Endothelial cell of umbilical vein (primary cell): Measurements from ENCODE around the gene CDX2. TPM values are rescaled to one million over a fixed set of nuclear protein-coding genes. Genes with fewer than 3 reads are reported as not detected.
"Not testable (repeated sequence)": the region's sequence is repeated elsewhere in the genome, so short reads cannot be mapped to it uniquely, and the experiment has no call there.

Experiments used
- BruUV-seq: library from RNA; stranded (reverse); fragments of 400-500 nt; replicated peaks from 2 replicates; lab custom pipeline; 2021; lab: Mats Ljungman, UMichigan
- CTCF ChIA-PET: fragments of 300-600, 350-600 bp; sonication (Branson Sonifier 250); formaldehyde crosslinking; loops from one replicate; lab custom pipeline; 2021; ENCODE audit warnings: antibody characterized with exemption, inconsistent platforms; lab: Charles Lee
- POLR2A ChIA-PET: fragments of 300-600, 350-600 bp; sonication (Branson Sonifier 250); formaldehyde crosslinking; loops from one replicate; lab custom pipeline; 2021; ENCODE audit warnings: antibody characterized with exemption, inconsistent platforms; lab: Charles Lee
- DNase-seq: peaks from one replicate; pipeline ENCODE4 v3.0.0-alpha.2; 2011; ENCODE audit warnings: low read depth, low spot score
- FAIRE-seq: peaks from 2 replicates; lab custom pipeline; 2011; peaks lifted over from hg19 to GRCh38; lab: Jason Lieb, UNC
- H2AFZ ChIP-seq: 2 replicates; pipeline ENCODE4 v1.6.0; 2012; ENCODE audit warnings: low read depth, low read length, control low read depth, inconsistent platforms
- H3K27ac ChIP-seq: 2 replicates; pipeline ENCODE4 v1.5.1; 2011; ENCODE audit warnings: low read depth, mild to moderate bottlenecking, control low read depth, low read length, moderate library complexity; ENCODE audit not compliant: insufficient read depth
- H3K27me3 ChIP-seq, 2 experiments: 2 replicates each; pipeline versions ENCODE4 v1.6.0 to v1.6.1; 2011; ENCODE audit warnings: low read length in 2 of 2, mixed read lengths in 1 of 2; ENCODE audit not compliant: control insufficient read depth in 2 of 2, insufficient read depth in 2 of 2
- H3K36me3 ChIP-seq, 2 experiments: 2 replicates in 1 of 2; 3 replicates in 1 of 2; pipeline ENCODE4 v1.5.1; 2011; ENCODE audit warnings: low read length in 2 of 2, mild to moderate bottlenecking in 1 of 2, moderate library complexity in 1 of 2; ENCODE audit not compliant: control insufficient read depth in 2 of 2, insufficient read depth in 2 of 2; ENCODE audit errors: extremely low read depth in 1 of 2
- H3K4me1 ChIP-seq: 3 replicates; pipeline ENCODE4 v1.5.1; 2011; ENCODE audit warnings: mild to moderate bottlenecking, low read length; ENCODE audit not compliant: control insufficient read depth, insufficient read depth; ENCODE audit errors: extremely low read depth
- H3K4me2 ChIP-seq: 2 replicates; pipeline ENCODE4 v1.6.1; 2011; ENCODE audit warnings: low read length, control low read depth, mixed read lengths; ENCODE audit not compliant: insufficient read depth
- H3K4me3 ChIP-seq, 3 experiments: fragments of 200-600 bp in 1 of 3; sonication (generic), shearing (Covaris generic) in 1 of 3; replicated peaks in 1 of 3; 2 replicates each; pipeline ENCODE4 v1.5.1; 2011 to 2016; ENCODE audit warnings: control low read depth in 3 of 3, low read length in 3 of 3, mild to moderate bottlenecking in 2 of 3, inconsistent platforms in 1 of 3, low read depth in 1 of 3, moderate library complexity in 1 of 3; ENCODE audit not compliant: insufficient read depth in 1 of 3
- H3K79me2 ChIP-seq: 2 replicates; pipeline ENCODE4 v1.6.0; 2012; ENCODE audit warnings: low read length, inconsistent platforms; ENCODE audit not compliant: control insufficient read depth, insufficient read depth
- H3K9ac ChIP-seq: replicated peaks from 2 replicates; pipeline ENCODE3; 2011; ENCODE audit warnings: low read length, control low read depth; ENCODE audit not compliant: insufficient read depth; ENCODE audit errors: extremely low read depth
- H3K9me1 ChIP-seq: replicated peaks from 3 replicates; pipeline ENCODE4 v1.6.0; 2011; ENCODE audit warnings: mild to moderate bottlenecking, low read length; ENCODE audit not compliant: control insufficient read depth, insufficient read depth; ENCODE audit errors: extremely low read depth
- H3K9me3 ChIP-seq: replicated peaks from 2 replicates; pipeline ENCODE4 v1.5.1; 2012; ENCODE audit warnings: low read length, inconsistent platforms; ENCODE audit not compliant: control insufficient read depth, insufficient read depth
- H4K20me1 ChIP-seq: replicated peaks from 2 replicates; pipeline ENCODE3; 2011; ENCODE audit warnings: mild to moderate bottlenecking, low read length; ENCODE audit not compliant: control insufficient read depth, insufficient read depth; ENCODE audit errors: extremely low read depth
- EZH2 ChIP-seq: IDR thresholded peaks from 2 replicates; pipeline ENCODE4 v1.6.1; 2012; ENCODE audit warnings: borderline replicate concordance, low read depth, mild to moderate bottlenecking, moderate library complexity, low read length, inconsistent platforms; ENCODE audit not compliant: severe bottlenecking
- FOS ChIP-seq: IDR thresholded peaks from 2 replicates; pipeline ENCODE4 v1.6.1; 2011; ENCODE audit warnings: mild to moderate bottlenecking, low read length, moderate library complexity, borderline replicate concordance; ENCODE audit not compliant: insufficient read depth
- GATA2 ChIP-seq: IDR thresholded peaks from 2 replicates; pipeline ENCODE4 v1.7.0; 2011; ENCODE audit warnings: low read depth, mild to moderate bottlenecking, moderate library complexity, mixed read lengths, low read length; ENCODE audit not compliant: insufficient read length, insufficient read depth
- JUN ChIP-seq: IDR thresholded peaks from 2 replicates; pipeline ENCODE4 v1.6.1; 2011; ENCODE audit warnings: borderline replicate concordance, low read depth; ENCODE audit not compliant: insufficient read length, insufficient read depth
- MYC ChIP-seq: IDR thresholded peaks from one replicate; pipeline ENCODE4 v1.6.1; 2011; ENCODE audit warnings: mild to moderate bottlenecking, low read depth, low read length
- POLR2A ChIP-seq: IDR thresholded peaks from 2 replicates; pipeline ENCODE4 v1.6.1; 2012; ENCODE audit warnings: low read depth, mild to moderate bottlenecking, control low read depth, low read length
- POLR2AphosphoS5 ChIP-seq: IDR thresholded peaks from 2 replicates; pipeline ENCODE4 v1.6.1; 2012; ENCODE audit warnings: low read depth, mild to moderate bottlenecking, control low read depth, low read length, moderate library complexity; ENCODE audit not compliant: insufficient read depth
- dilution Hi-C: fragments of 300-500 bp; cut with MboI; formaldehyde crosslinking; loops from one replicate; pipeline ENCODE4 v1.15.0; 2019; ENCODE audit warnings: low sequenced_read_pairs; ENCODE audit not compliant: extremely low pct_ligation_motif_present
- intact Hi-C: fragments of 100-400 bp; cut with micrococcal nuclease; formaldehyde crosslinking; loops from one replicate; pipeline ENCODE4 v1.10.0; 2022
- polyA plus RNA-seq, 4 experiments: library from polyadenylated mRNA; depleted of rRNA in 3 of 4; stranded (reverse) in 3 of 4; unstranded in 1 of 4; fragments of >200 nt; gene quantifications; 2 replicates each; pipeline versions ENCODE4 v1.2.1 to v1.2.3, GENCODE V29; 2011 to 2012; ENCODE audit warnings: missing spikeins in 1 of 4
- total RNA-seq: library from RNA; stranded (reverse); gene quantifications from 2 replicates; pipeline ENCODE4 v1.2.3, GENCODE V29; 2021
- TF ChIP-seq, protein P1 (sequence below): IDR thresholded peaks from 2 replicates; pipeline ENCODE4 v1.6.1; 2011; ENCODE audit not compliant: insufficient read depth, insufficient read length
- TF ChIP-seq, protein P2 (sequence below), 2 donors: IDR thresholded peaks; 1 replicate in 1 of 2; 2 replicates in 1 of 2; pipeline ENCODE4 v1.5.1; 2011; ENCODE audit warnings: low read length in 2 of 2, mild to moderate bottlenecking in 2 of 2, moderate library complexity in 2 of 2, control low read depth in 1 of 2, inconsistent platforms in 1 of 2, low read depth in 1 of 2; ENCODE audit not compliant: insufficient read depth in 1 of 2; ENCODE audit errors: extremely low read depth in 1 of 2

Gene CDX2
- total and polyA plus RNA-seq, 2 donors (not counting 3 experiments of a cell fraction or from before 2014, with no cell fraction given): not detected

GRCh38 chr13:27964741-27965323 is 4.3 kb downstream of the CDX2 start:
- CTCF ChIA-PET: interaction anchor here (0.7 to 0.9 kb wide), 4 partner anchors 11 to 1018 kb away, joined by 3 to 4 read pairs (median 3); no protein-coding TSS in a partner anchor
- Histone ChIP-seq H2AFZ (no peak overlapping the region), H3K27me3 (peaks cover 81 to 98% of the 10 kb centered on the region in 2 experiments), H3K27ac (no peak overlapping the region), H3K9ac (no peak overlapping the region), H3K9me1 (no peaks in the 10 kb centered on the region), H3K36me3 (no peaks in the 10 kb centered on the region), H4K20me1 (no peaks in the 10 kb centered on the region), H3K9me3 (no peaks in the 10 kb centered on the region), H3K4me1 (peaks cover 3% of the 10 kb centered on the region), H3K79me2 (no peaks in the 10 kb centered on the region), H3K4me2 (no peak overlapping the region), H3K4me3 (no peak overlapping the region)
- POLR2A ChIA-PET: no interaction called here
- intact Hi-C loops: no loop called here
- TF ChIP-seq, protein P1, sequence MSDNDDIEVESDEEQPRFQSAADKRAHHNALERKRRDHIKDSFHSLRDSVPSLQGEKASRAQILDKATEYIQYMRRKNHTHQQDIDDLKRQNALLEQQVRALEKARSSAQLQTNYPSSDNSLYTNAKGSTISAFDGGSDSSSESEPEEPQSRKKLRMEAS: no peak
- no peak for TF ChIP-seq JUN
- no peak for TF ChIP-seq POLR2AphosphoS5
- no peak for TF ChIP-seq FOS
- TF ChIP-seq GATA2: no peak
- no peak for TF ChIP-seq MYC
- no peak for TF ChIP-seq POLR2A
- TF ChIP-seq EZH2: no peak
- TF ChIP-seq, protein P2, sequence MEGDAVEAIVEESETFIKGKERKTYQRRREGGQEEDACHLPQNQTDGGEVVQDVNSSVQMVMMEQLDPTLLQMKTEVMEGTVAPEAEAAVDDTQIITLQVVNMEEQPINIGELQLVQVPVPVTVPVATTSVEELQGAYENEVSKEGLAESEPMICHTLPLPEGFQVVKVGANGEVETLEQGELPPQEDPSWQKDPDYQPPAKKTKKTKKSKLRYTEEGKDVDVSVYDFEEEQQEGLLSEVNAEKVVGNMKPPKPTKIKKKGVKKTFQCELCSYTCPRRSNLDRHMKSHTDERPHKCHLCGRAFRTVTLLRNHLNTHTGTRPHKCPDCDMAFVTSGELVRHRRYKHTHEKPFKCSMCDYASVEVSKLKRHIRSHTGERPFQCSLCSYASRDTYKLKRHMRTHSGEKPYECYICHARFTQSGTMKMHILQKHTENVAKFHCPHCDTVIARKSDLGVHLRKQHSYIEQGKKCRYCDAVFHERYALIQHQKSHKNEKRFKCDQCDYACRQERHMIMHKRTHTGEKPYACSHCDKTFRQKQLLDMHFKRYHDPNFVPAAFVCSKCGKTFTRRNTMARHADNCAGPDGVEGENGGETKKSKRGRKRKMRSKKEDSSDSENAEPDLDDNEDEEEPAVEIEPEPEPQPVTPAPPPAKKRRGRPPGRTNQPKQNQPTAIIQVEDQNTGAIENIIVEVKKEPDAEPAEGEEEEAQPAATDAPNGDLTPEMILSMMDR (IDR thresholded peaks at IDR 0.05; ENCODE audit: extremely low read depth in 1 of 2, insufficient read depth in 1 of 2, low read depth in 1 of 2, low read length in 2 of 2): no peak
- FAIRE-seq (no peak), DNase-seq (no peak)
- BruUV-seq: no TSS peak
- dilution Hi-C loops: no loop called here

DNA sequence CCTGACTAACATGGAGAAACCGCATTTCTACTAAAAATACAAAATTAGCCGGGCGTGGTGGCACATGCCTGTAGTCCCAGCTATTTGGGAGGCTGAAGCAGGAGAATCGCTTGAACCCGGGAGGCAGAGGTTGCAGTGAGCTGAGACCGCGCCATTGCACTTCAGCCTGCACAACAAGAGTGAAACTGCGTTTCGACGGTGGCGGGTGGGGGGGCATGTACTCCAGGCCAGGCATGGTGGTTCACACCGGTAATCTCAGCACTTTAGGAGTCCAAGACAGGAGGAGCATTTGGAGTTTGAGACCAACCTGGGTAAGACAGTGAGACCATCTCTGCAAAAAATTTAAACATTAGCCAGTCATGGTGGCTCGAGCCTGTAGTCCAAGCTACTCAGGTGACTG is 4.9 kb downstream of the CDX2 start:
- DNase-seq, H3K4me2 ChIP-seq, H3K79me2 ChIP-seq, H2AFZ ChIP-seq, FAIRE-seq, H3K9me1 ChIP-seq, H3K4me3 ChIP-seq, BruUV-seq, H3K9ac ChIP-seq, H3K27ac ChIP-seq, H3K4me1 ChIP-seq, POLR2A ChIA-PET, dilution Hi-C loops, intact Hi-C loops, H3K36me3 ChIP-seq, H3K9me3 ChIP-seq, H4K20me1 ChIP-seq: not testable (repeated sequence)
- peaks cover 77 to 96% of the 10 kb centered on the region in 2 experiments for H3K27me3 ChIP-seq
- CTCF ChIA-PET: interaction anchor here (0.7 to 0.9 kb wide), 3 partner anchors 11 to 598 kb away, joined by 3 to 4 read pairs (median 3); no protein-coding TSS in a partner anchor
